Astrocyte (in vitro differentiated cells and primary cell): ENCODE data around the gene XCR1. TPM values are rescaled to one million over a fixed set of nuclear protein-coding genes. Genes with fewer than 3 reads are reported as not detected.

Experiments
- DNase-seq: peaks from one replicate; pipeline ENCODE4 v3.0.0-alpha.2; 2010; ENCODE audit warnings: low read depth
- FAIRE-seq: peaks from 2 replicates; lab custom pipeline; 2011; peaks lifted over from hg19 to GRCh38; lab: Jason Lieb, UNC
- H2AFZ ChIP-seq: 2 replicates; pipeline ENCODE4 v1.6.0; 2012; ENCODE audit warnings: low read depth, low read length, inconsistent platforms
- H3K27ac ChIP-seq: 2 replicates; pipeline ENCODE4 v1.5.1; 2011; ENCODE audit warnings: low read depth, low read length, inconsistent platforms
- H3K27me3 ChIP-seq: 2 replicates; pipeline ENCODE4 v1.6.0; 2011; ENCODE audit warnings: low read length, inconsistent platforms; ENCODE audit not compliant: insufficient read depth
- H3K36me3 ChIP-seq: 2 replicates; pipeline ENCODE4 v1.5.1; 2011; ENCODE audit warnings: low read length, inconsistent platforms; ENCODE audit not compliant: insufficient read depth
- H3K4me1 ChIP-seq: 2 replicates; pipeline ENCODE4 v1.5.1; 2011; ENCODE audit warnings: low read length, inconsistent platforms; ENCODE audit not compliant: insufficient read depth
- H3K4me2 ChIP-seq: 2 replicates; pipeline ENCODE4 v1.6.0; 2012; ENCODE audit warnings: low read length, inconsistent platforms
- H3K4me3 ChIP-seq: 2 replicates; pipeline ENCODE4 v1.5.1; 2011; ENCODE audit warnings: low read depth, mild to moderate bottlenecking, low read length, inconsistent platforms; ENCODE audit not compliant: insufficient read depth
- H3K79me2 ChIP-seq: 2 replicates; pipeline ENCODE4 v1.6.0; 2012; ENCODE audit warnings: mild to moderate bottlenecking, low read length, inconsistent platforms; ENCODE audit not compliant: insufficient read depth
- H3K9ac ChIP-seq: 2 replicates; pipeline ENCODE4 v1.6.0; 2012; ENCODE audit warnings: mild to moderate bottlenecking, low read length, inconsistent platforms
- H3K9me3 ChIP-seq: 2 replicates; pipeline ENCODE4 v1.5.1; 2012; ENCODE audit warnings: low read depth, mild to moderate bottlenecking, low read length, inconsistent platforms; ENCODE audit not compliant: insufficient read depth
- H4K20me1 ChIP-seq: 2 replicates; pipeline ENCODE4 v1.6.0; 2012; ENCODE audit warnings: low read length, inconsistent platforms; ENCODE audit not compliant: insufficient read depth
- H3K27ac Mint-ChIP-seq: one replicate; pipeline ENCODE4 v1.8.0; 2021; ENCODE audit warnings: mild to moderate bottlenecking, mixed read lengths; ENCODE audit not compliant: unreplicated experiment
- H3K27me3 Mint-ChIP-seq: one replicate; pipeline ENCODE4 v1.8.0; 2021; ENCODE audit warnings: low read depth, mixed read lengths; ENCODE audit not compliant: unreplicated experiment
- H3K36me3 Mint-ChIP-seq: one replicate; pipeline ENCODE4 v1.8.0; 2021; ENCODE audit warnings: low read depth, mixed read lengths; ENCODE audit not compliant: unreplicated experiment
- H3K4me1 Mint-ChIP-seq: one replicate; pipeline ENCODE4 v1.8.0; 2021; ENCODE audit warnings: low read depth, mixed read lengths; ENCODE audit not compliant: unreplicated experiment
- H3K4me3 Mint-ChIP-seq: one replicate; pipeline ENCODE4 v1.8.0; 2021; ENCODE audit warnings: mild to moderate bottlenecking, moderate library complexity, mixed read lengths; ENCODE audit not compliant: unreplicated experiment
- H3K9me3 Mint-ChIP-seq: one replicate; pipeline ENCODE4 v1.8.0; 2021; ENCODE audit warnings: mild to moderate bottlenecking, mixed read lengths; ENCODE audit not compliant: unreplicated experiment
- EZH2 ChIP-seq: IDR thresholded peaks from 2 replicates; pipeline ENCODE4 v1.6.1; 2012; ENCODE audit warnings: mild to moderate bottlenecking, low read length, inconsistent platforms; ENCODE audit not compliant: insufficient read depth
- total RNA-seq: library from RNA; stranded (reverse); gene quantifications from 2 replicates; pipeline ENCODE4 v1.2.1, GENCODE V29; 2021
- TF ChIP-seq, protein P1 (sequence below): IDR thresholded peaks from 2 replicates; pipeline ENCODE4 v1.5.1; 2011; ENCODE audit warnings: low read depth, mild to moderate bottlenecking, inconsistent platforms, low read length, moderate library complexity; ENCODE audit not compliant: insufficient read depth

The XCR1 gene
- total RNA-seq, 1 donor from 2014 or later, result not detected

DNA sequence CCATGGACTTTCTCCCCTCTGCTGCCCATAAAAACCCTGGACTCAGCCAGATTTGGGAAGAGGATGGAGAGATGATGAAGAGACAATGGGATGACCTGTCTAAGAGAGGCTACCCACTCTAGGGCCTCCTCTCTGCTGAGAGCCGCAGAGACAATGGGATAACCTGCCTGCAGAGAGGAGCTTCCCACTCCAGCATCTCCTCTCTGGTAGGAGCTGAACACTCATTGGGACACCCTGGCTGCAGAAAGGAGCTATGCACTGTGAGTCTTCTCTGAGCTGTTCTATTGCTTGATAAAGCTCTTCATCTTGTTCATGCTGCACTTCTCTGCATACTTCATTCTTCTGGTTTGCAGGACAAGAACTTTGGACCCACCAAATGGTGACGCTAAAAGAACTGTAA, 4.5 kb upstream of the XCR1 start:
- Histone ChIP-seq H3K4me1 (no peaks in the 10 kb centered on the region), H3K27me3 (peaks cover 3% of the 10 kb centered on the region), H3K27ac (no peak overlapping the region), H3K36me3 (no peaks in the 10 kb centered on the region), H2AFZ (no peak overlapping the region), H3K9me3 (peaks cover 8% of the 10 kb centered on the region), H4K20me1 (no peaks in the 10 kb centered on the region), H3K9ac (no peak overlapping the region), H3K4me3 (no peak overlapping the region), H3K79me2 (no peaks in the 10 kb centered on the region), H3K4me2 (no peak overlapping the region)
- Mint-ChIP-seq H3K27me3 (peaks cover 5% of the 10 kb centered on the region), H3K27ac (no peak overlapping the region), H3K4me3 (no peak overlapping the region), H3K36me3 (peaks cover 2% of the 10 kb centered on the region), H3K9me3 (peaks cover 6% of the 10 kb centered on the region), H3K4me1 (no peaks in the 10 kb centered on the region)
- TF ChIP-seq, protein P1, sequence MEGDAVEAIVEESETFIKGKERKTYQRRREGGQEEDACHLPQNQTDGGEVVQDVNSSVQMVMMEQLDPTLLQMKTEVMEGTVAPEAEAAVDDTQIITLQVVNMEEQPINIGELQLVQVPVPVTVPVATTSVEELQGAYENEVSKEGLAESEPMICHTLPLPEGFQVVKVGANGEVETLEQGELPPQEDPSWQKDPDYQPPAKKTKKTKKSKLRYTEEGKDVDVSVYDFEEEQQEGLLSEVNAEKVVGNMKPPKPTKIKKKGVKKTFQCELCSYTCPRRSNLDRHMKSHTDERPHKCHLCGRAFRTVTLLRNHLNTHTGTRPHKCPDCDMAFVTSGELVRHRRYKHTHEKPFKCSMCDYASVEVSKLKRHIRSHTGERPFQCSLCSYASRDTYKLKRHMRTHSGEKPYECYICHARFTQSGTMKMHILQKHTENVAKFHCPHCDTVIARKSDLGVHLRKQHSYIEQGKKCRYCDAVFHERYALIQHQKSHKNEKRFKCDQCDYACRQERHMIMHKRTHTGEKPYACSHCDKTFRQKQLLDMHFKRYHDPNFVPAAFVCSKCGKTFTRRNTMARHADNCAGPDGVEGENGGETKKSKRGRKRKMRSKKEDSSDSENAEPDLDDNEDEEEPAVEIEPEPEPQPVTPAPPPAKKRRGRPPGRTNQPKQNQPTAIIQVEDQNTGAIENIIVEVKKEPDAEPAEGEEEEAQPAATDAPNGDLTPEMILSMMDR, result no peak
- no peak for TF ChIP-seq EZH2
- FAIRE-seq (no peak), DNase-seq (no peak)

DNA sequence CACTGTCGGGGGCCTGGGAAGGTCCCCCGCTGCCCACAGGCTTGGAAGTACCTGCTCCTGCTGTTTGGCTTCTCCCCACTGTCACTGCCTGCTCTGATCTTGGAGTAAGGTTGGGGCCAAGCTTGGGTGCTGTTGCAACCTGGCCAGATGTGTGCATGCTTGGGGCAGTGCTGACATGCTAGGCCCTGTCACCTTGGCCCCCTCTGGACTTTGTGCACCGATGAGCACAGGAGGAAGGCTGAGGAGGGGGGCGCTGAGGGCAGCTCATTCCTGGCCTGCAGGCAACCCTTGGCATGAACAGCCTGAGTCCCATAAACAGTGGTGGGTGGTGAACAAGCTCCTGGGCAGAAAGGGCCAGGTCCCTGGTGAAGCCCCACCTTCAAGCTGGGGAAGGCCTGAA, 4.0 kb upstream of the XCR1 start:
- peaks cover 5% of the 10 kb centered on the region for H3K27me3 Mint-ChIP-seq

DNA sequence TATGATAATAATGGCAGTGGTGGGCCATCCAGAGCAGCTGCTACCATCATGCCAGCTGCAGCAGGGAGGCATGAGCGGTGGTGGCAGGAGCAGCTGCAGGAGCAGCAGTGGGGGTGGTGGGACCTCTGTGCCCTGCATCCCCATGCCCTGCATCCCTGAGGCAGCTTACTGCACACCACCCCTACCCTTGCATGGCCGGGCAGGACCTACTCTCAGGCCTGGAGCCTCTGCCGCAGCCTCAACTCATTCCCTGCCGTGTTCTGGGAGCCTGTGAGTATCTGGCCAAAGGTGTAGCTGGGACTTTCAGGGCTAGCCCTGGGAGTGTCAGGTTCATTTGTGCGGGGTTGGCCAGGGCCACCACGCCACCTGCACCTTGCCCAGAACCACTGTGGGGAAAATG, 3.3 kb upstream of the XCR1 start:
- H3K4me3 ChIP-seq, result no peak overlapping the region
- no peaks in the 10 kb centered on the region for H4K20me1 ChIP-seq
- no peak overlapping the region for H3K27ac ChIP-seq
- no peak overlapping the region for H3K4me2 ChIP-seq
- H3K36me3 Mint-ChIP-seq, result peaks cover 2% of the 10 kb centered on the region
- no peak overlapping the region for H2AFZ ChIP-seq
- TF ChIP-seq, protein P1, result no peak
- no peak for TF ChIP-seq EZH2
- FAIRE-seq, result no peak
- no peaks in the 10 kb centered on the region for H3K4me1 Mint-ChIP-seq
- peaks cover 3% of the 10 kb centered on the region for H3K27me3 ChIP-seq
- no peaks in the 10 kb centered on the region for H3K4me1 ChIP-seq
- H3K9me3 ChIP-seq, result peaks cover 8% of the 10 kb centered on the region
- H3K9me3 Mint-ChIP-seq, result peaks cover 6% of the 10 kb centered on the region
- no peaks in the 10 kb centered on the region for H3K36me3 ChIP-seq
- no peak overlapping the region for H3K4me3 Mint-ChIP-seq
- H3K79me2 ChIP-seq, result no peaks in the 10 kb centered on the region
- no peak overlapping the region for H3K9ac ChIP-seq
- DNase-seq, result no peak
- no peak overlapping the region for H3K27ac Mint-ChIP-seq
- H3K27me3 Mint-ChIP-seq, result peaks cover 5% of the 10 kb centered on the region

More for the DNA sequence above, 4.0 kb upstream of the XCR1 start:
- Mint-ChIP-seq H3K4me3 (no peak overlapping the region), H3K36me3 (peaks cover 2% of the 10 kb centered on the region), H3K27ac (no peak overlapping the region), H3K9me3 (peaks cover 6% of the 10 kb centered on the region), H3K4me1 (no peaks in the 10 kb centered on the region)
- TF ChIP-seq, protein P1, result no peak
- FAIRE-seq (no peak), DNase-seq (no peak)
- no peaks in the 10 kb centered on the region for H3K4me1 ChIP-seq
- no peak overlapping the region for H3K4me3 ChIP-seq
- peaks cover 3% of the 10 kb centered on the region for H3K27me3 ChIP-seq
- H3K79me2 ChIP-seq, result no peaks in the 10 kb centered on the region
- H2AFZ ChIP-seq, result no peak overlapping the region
- no peak overlapping the region for H3K27ac ChIP-seq
- H3K4me2 ChIP-seq, result no peak overlapping the region
- H4K20me1 ChIP-seq, result no peaks in the 10 kb centered on the region
- H3K36me3 ChIP-seq, result no peaks in the 10 kb centered on the region
- no peak overlapping the region for H3K9ac ChIP-seq
- peaks cover 8% of the 10 kb centered on the region for H3K9me3 ChIP-seq
